ENCODE results near the gene TRANK1.

Gene TRANK1

DNA sequence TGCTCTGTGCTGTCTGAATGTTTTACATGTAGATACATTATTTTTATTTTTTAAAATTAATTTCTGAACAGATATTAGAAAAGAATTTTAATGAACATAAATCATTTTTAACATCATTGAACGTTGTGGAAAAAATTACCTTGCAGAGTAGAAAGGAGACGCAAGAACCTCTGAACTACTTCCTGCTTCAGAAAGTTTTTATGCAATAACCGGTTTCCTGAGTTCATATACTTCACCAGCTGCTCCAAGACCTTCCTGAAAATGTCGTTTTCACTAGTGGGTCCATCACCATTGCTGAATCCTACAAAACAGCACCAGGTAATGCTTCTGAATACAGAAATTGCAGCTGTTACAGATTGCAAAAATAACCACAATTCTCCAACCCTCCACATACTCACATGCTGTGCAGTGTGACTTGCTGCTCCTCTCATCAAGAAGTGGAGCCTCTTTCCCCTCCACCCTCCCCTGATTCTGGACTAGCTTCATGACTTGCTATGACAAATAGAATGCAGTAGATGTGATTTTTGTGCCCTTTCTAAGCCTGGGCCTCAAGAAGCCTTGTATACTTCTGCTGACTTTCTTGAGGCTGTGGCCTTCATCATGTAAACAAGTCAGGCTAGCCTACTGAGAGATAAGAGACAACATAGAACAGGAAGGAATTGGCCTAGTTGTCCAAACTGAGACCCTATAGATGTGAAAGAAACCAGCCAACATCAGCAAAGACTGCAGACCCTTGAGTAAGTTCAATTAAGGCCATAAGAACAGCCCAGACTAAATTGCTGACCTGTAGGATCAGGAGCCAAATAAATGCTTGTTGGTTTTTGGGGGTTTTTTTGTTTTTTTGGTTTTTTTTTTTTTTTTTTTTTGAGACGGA is 80.4 kb downstream of the TRANK1 start:
- DNase-seq (ENCODE audit: low read depth in 1 of 2, low spot score in 1 of 2), result no peak
- in situ Hi-C loops (cut with HindIII; ENCODE audit: low pct_unique_long_range_greater_than_20kb, low sequenced_read_pairs), result no loop called here
- no peak for TF ChIP-seq JUND (IDR thresholded peaks at IDR 0.05; ENCODE audit: low read depth)

- in situ Hi-C loops (cut with HindIII; ENCODE audit: low pct_unique_long_range_greater_than_20kb, low sequenced_read_pairs), result no loop called here
- no peak for TF ChIP-seq JUND (IDR thresholded peaks at IDR 0.05; ENCODE audit: low read depth)
- DNase-seq (ENCODE audit: low read depth in 1 of 2, low spot score in 1 of 2), result no peak
Observed at GRCh38 chr3:36862076-36862755, 82.6 kb downstream of the TRANK1 start.

DNA sequence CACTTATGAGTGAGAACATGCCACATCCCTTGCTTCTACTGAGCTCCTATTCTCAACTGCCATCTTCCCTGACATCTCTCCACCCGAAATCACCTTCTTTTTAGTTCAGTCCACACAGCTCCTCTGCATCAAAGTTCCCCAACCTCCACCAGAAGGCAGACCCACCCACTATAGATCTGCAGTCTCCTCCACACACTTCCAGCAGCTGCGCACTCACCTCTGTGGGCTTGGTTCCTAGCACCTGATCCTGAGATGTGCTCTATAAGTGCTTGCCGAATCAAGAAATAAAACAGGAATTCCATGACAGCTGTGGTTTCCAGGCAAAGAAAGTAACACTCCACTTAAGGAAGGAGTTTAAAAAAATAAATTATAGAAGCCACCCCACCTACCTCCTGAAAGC is 85.4 kb downstream of the TRANK1 start:
- no peak for DNase-seq (ENCODE audit: low read depth in 1 of 2, low spot score in 1 of 2)
- in situ Hi-C loops (cut with HindIII; ENCODE audit: low pct_unique_long_range_greater_than_20kb, low sequenced_read_pairs), result no loop called here
- no peak for TF ChIP-seq JUND (IDR thresholded peaks at IDR 0.05; ENCODE audit: low read depth)

- no peak for TF ChIP-seq JUND (IDR thresholded peaks at IDR 0.05; ENCODE audit: low read depth)
- in situ Hi-C loops (cut with HindIII; ENCODE audit: low pct_unique_long_range_greater_than_20kb, low sequenced_read_pairs), result no loop called here
Observed at GRCh38 chr3:36852071-36852470, 92.8 kb downstream of the TRANK1 start.

GRCh38 chr3:36850743-36851142 is 94.1 kb downstream of the TRANK1 start:
- in situ Hi-C loops (cut with HindIII; ENCODE audit: low pct_unique_long_range_greater_than_20kb, low sequenced_read_pairs), result no loop called here
- no peak for DNase-seq (ENCODE audit: low read depth in 1 of 2, low spot score in 1 of 2)
- no peak for TF ChIP-seq JUND (IDR thresholded peaks at IDR 0.05; ENCODE audit: low read depth)

More at GRCh38 chr3:36852071-36852470, 92.8 kb downstream of the TRANK1 start:
- DNase-seq (ENCODE audit: low read depth in 1 of 2, low spot score in 1 of 2), result no peak

- in situ Hi-C loops (cut with HindIII; ENCODE audit: low pct_unique_long_range_greater_than_20kb, low sequenced_read_pairs), result no loop called here
- no peak for TF ChIP-seq JUND (IDR thresholded peaks at IDR 0.05; ENCODE audit: low read depth)
- DNase-seq (ENCODE audit: low read depth in 1 of 2, low spot score in 1 of 2), result no peak
Observed at GRCh38 chr3:36846406-36846805, 98.4 kb downstream of the TRANK1 start.

- DNase-seq (ENCODE audit: low read depth in 1 of 2, low spot score in 1 of 2), result peak; percentile 13 to 70
- in situ Hi-C loops (cut with HindIII; ENCODE audit: low pct_unique_long_range_greater_than_20kb, low sequenced_read_pairs), result no loop called here
- no peak for TF ChIP-seq JUND (IDR thresholded peaks at IDR 0.05; ENCODE audit: low read depth)
Observed at GRCh38 chr3:36843065-36844051, 101.5 kb downstream of the TRANK1 start.

DNA sequence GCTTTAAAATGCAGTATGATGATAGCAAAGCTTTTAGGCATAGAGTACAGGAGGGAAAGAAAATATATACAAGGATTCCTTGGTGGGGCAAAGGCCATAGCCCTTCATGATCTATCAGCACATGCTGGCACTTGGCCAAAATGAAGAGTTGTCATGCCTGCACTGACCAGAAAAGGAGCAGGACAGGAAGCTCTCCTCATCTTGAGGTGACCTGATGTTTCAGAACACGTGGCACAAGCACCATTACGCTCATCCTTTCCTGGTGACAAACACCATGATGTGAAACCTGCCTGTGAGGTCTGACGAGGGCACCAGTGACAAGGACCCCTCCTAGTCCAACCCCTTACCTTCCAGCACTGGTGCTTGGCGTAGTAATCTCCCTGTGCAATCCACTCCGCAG is 102.6 kb downstream of the TRANK1 start:
- in situ Hi-C loops (cut with HindIII; ENCODE audit: low pct_unique_long_range_greater_than_20kb, low sequenced_read_pairs), result no loop called here
- no peak for TF ChIP-seq JUND (IDR thresholded peaks at IDR 0.05; ENCODE audit: low read depth)

GRCh38 chr3:36840453-36840921 is 104.4 kb downstream of the TRANK1 start:
- in situ Hi-C loops (cut with HindIII; ENCODE audit: low pct_unique_long_range_greater_than_20kb, low sequenced_read_pairs), result no loop called here

More for the DNA sequence above, 102.6 kb downstream of the TRANK1 start:
- no peak for DNase-seq (ENCODE audit: low read depth in 1 of 2, low spot score in 1 of 2)

GRCh38 chr3:36837089-36837488 is 107.8 kb downstream of the TRANK1 start:
- TF ChIP-seq JUND (IDR thresholded peaks at IDR 0.05; ENCODE audit: low read depth), result no peak
- in situ Hi-C loops (cut with HindIII; ENCODE audit: low pct_unique_long_range_greater_than_20kb, low sequenced_read_pairs), result no loop called here
- DNase-seq (ENCODE audit: low read depth in 1 of 2, low spot score in 1 of 2), result no peak

More at GRCh38 chr3:36840453-36840921, 104.4 kb downstream of the TRANK1 start:
- no peak for TF ChIP-seq JUND (IDR thresholded peaks at IDR 0.05; ENCODE audit: low read depth)
- no peak for DNase-seq (ENCODE audit: low read depth in 1 of 2, low spot score in 1 of 2)

- no peak for TF ChIP-seq JUND (IDR thresholded peaks at IDR 0.05; ENCODE audit: low read depth)
- no peak for DNase-seq (ENCODE audit: low read depth in 1 of 2, low spot score in 1 of 2)
- in situ Hi-C loops (cut with HindIII; ENCODE audit: low pct_unique_long_range_greater_than_20kb, low sequenced_read_pairs), result no loop called here
Observed at GRCh38 chr3:36833160-36833814, 111.6 kb downstream of the TRANK1 start.

DNA sequence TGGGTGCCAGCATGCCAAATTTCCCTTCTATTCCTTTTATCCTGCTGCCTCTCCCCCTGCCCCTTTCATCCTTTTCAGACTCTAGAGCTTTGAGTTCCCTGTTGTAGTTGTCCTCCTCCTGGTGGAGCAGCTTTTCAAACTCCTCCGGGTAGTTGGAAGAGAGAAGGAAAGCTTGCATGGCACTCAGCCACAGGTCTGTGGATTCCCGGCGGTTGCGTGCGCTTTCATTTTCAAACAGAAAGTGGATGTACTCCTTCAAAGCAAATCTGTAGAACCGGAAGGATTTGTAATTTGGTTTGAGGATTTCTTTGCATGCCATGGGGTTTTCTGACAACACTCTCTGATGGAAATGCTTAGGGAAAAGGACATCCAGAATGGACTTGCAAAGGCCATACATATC is 112.4 kb downstream of the TRANK1 start:
- TF ChIP-seq JUND (IDR thresholded peaks at IDR 0.05; ENCODE audit: low read depth), result no peak
- in situ Hi-C loops (cut with HindIII; ENCODE audit: low pct_unique_long_range_greater_than_20kb, low sequenced_read_pairs), result no loop called here
- no peak for DNase-seq (ENCODE audit: low read depth in 1 of 2, low spot score in 1 of 2)

All from T47D (cell line).